DOHH2 (cell line): ENCODE measurements around the gene PRADC1.

Experiments used
- H3F3A ChIP-seq: fragments of 200-600 bp; sonication (generic), shearing (Covaris generic); 2 replicates; pipeline ENCODE4 v1.6.0; 2016; ENCODE audit warnings: antibody characterized with exemption, mild to moderate bottlenecking; ENCODE audit not compliant: control insufficient read depth, insufficient read depth
- H3K27ac ChIP-seq: fragments of 200-600 bp; sonication (generic); 2 replicates; pipeline ENCODE4 v1.5.1; 2014; ENCODE audit warnings: low read depth, mild to moderate bottlenecking, low read length, moderate library complexity
- H3K27me3 ChIP-seq: fragments of 200-600 bp; sonication (generic); 2 replicates; pipeline ENCODE4 v1.6.1; 2014; ENCODE audit warnings: mild to moderate bottlenecking, low read length, mixed read lengths; ENCODE audit not compliant: control insufficient read depth
- H3K36me3 ChIP-seq: fragments of 200-600 bp; sonication (generic); 2 replicates; pipeline ENCODE4 v1.6.1; 2014; ENCODE audit warnings: mild to moderate bottlenecking, low read length, moderate library complexity, mixed read lengths; ENCODE audit not compliant: control insufficient read depth
- H3K4me1 ChIP-seq: fragments of 200-600 bp; sonication (generic); 2 replicates; pipeline ENCODE4 v1.6.1; 2014; ENCODE audit warnings: mild to moderate bottlenecking, low read length, mixed read lengths; ENCODE audit not compliant: control insufficient read depth
- H3K4me2 ChIP-seq: fragments of 200-600 bp; sonication (generic); 2 replicates; pipeline ENCODE4 v1.6.0; 2014; ENCODE audit warnings: mild to moderate bottlenecking, low read length, moderate library complexity
- H3K4me3 ChIP-seq: fragments of 200-600 bp; sonication (generic); 2 replicates; pipeline ENCODE4 v1.5.1; 2014; ENCODE audit warnings: mild to moderate bottlenecking, low read length, mixed read lengths
- H3K79me2 ChIP-seq: fragments of 200-600 bp; sonication (generic); 2 replicates; pipeline ENCODE4 v1.6.1; 2014; ENCODE audit warnings: mild to moderate bottlenecking, low read length, mixed read lengths; ENCODE audit not compliant: control insufficient read depth
- H3K9me2 ChIP-seq: fragments of 200-600 bp; sonication (generic); replicated peaks from 2 replicates; pipeline ENCODE4 v1.6.1; 2014; ENCODE audit warnings: mild to moderate bottlenecking, low read length, mixed read lengths; ENCODE audit not compliant: control insufficient read depth
- H3K9me3 ChIP-seq: fragments of 200-600 bp; sonication (generic); 2 replicates; pipeline ENCODE4 v1.6.1; 2014; ENCODE audit warnings: antibody characterized with exemption, low read length, mixed read lengths; ENCODE audit not compliant: control insufficient read depth, insufficient read depth
- H4K20me1 ChIP-seq: fragments of 200-600 bp; sonication (generic); 2 replicates; pipeline ENCODE4 v1.6.0; 2014; ENCODE audit warnings: low read depth, mild to moderate bottlenecking, antibody characterized with exemption, low read length, moderate library complexity; ENCODE audit not compliant: control insufficient read depth, insufficient read depth
- CTCF ChIP-seq: fragments of 200-600 bp; sonication (generic); IDR thresholded peaks from one replicate; pipeline ENCODE4 v1.5.1; 2014; ENCODE audit warnings: antibody characterized with exemption, mild to moderate bottlenecking, low read depth, low read length; ENCODE audit not compliant: poor library complexity, severe bottlenecking
- EZH2phosphoT487 ChIP-seq: fragments of 200-600 bp; sonication (generic); IDR thresholded peaks from 2 replicates; pipeline ENCODE4 v1.6.1; 2017; ENCODE audit warnings: borderline replicate concordance, mild to moderate bottlenecking, antibody characterized with exemption, low read length, moderate library complexity, mixed read lengths

PRADC1 gene

DNA sequence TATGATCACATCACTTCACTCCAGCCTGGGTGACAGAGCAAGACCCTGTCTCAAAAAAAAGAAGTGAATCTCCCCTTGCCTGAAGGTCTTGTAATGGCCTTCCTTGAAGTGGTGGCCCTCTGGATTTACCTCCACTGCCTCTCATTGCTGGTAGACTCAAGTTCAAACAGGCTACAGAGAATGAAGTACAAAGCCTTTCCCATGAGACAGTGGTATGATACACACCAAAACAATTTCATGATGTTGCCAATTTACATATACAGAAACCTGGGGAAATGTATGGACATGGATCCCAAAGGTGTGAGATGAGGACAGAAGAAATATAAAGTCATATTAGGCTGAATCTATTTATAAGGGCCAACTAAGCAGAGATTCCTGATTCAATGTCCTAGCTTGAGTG lies 35.5 kb downstream of the PRADC1 start:
- TF ChIP-seq CTCF (no peak), EZH2phosphoT487 (no peak)
- H3K4me1 ChIP-seq, result no peaks in the 10 kb centered on the region
- no peak overlapping the region for H3K27ac ChIP-seq
- H3K27me3 ChIP-seq, result peaks cover 15% of the 10 kb centered on the region
- H3K4me3 ChIP-seq, result no peak overlapping the region
- no peaks in the 10 kb centered on the region for H3K36me3 ChIP-seq
- H4K20me1 ChIP-seq, result no peaks in the 10 kb centered on the region
- no peak overlapping the region for H3K4me2 ChIP-seq
- H3F3A ChIP-seq, result no peaks in the 10 kb centered on the region
- H3K9me2 ChIP-seq, result no peaks in the 10 kb centered on the region
- H3K9me3 ChIP-seq, result no peaks in the 10 kb centered on the region
- no peaks in the 10 kb centered on the region for H3K79me2 ChIP-seq

GRCh38 chr2:73187549-73187948 lies 45.5 kb downstream of the PRADC1 start:
- peaks cover 5% of the 10 kb centered on the region; the same call in 1 of the 2 replicates for H3K27me3 ChIP-seq

DNA sequence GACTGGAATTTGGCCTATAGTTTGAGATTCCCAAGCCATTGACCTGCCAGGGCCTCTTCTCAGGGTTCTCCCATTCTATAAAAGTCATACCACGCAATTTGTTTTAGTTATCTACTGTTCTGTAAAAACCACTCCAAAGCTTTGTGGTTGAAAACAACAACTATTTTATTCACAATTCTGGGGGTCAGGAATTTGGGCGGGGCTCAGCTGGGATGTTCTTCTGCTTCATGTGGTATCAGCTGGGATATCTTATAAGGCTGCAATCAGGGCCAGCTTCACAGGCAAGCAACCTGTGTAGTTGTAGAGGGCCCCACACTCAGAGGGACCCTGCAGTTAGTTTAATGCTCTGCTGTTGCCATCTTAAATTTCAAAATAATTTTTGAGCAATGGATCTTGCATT lies 47.1 kb downstream of the PRADC1 start:
- no peak overlapping the region for H3K4me3 ChIP-seq
- H3K9me3 ChIP-seq, result no peaks in the 10 kb centered on the region
- no peaks in the 10 kb centered on the region for H4K20me1 ChIP-seq
- H3K27ac ChIP-seq, result no peak overlapping the region
- no peaks in the 10 kb centered on the region for H3K9me2 ChIP-seq
- no peaks in the 10 kb centered on the region for H3K79me2 ChIP-seq
- no peaks in the 10 kb centered on the region for H3F3A ChIP-seq
- H3K36me3 ChIP-seq, result no peaks in the 10 kb centered on the region
- H3K27me3 ChIP-seq, result peaks cover 5% of the 10 kb centered on the region; the same call in 1 of the 2 replicates
- peaks cover 3% of the 10 kb centered on the region; the same call in 1 of the 2 replicates for H3K4me1 ChIP-seq
- TF ChIP-seq CTCF (no peak), EZH2phosphoT487 (no peak)
- no peak overlapping the region for H3K4me2 ChIP-seq

More at GRCh38 chr2:73187549-73187948, 45.5 kb downstream of the PRADC1 start:
- Histone ChIP-seq H4K20me1 (no peaks in the 10 kb centered on the region), H3K4me3 (no peak overlapping the region), H3K4me2 (no peak overlapping the region), H3F3A (no peaks in the 10 kb centered on the region), H3K9me3 (no peaks in the 10 kb centered on the region), H3K79me2 (no peaks in the 10 kb centered on the region), H3K9me2 (no peaks in the 10 kb centered on the region), H3K27ac (no peak overlapping the region), H3K36me3 (no peaks in the 10 kb centered on the region), H3K4me1 (peaks cover 3% of the 10 kb centered on the region; the same call in 1 of the 2 replicates)
- TF ChIP-seq EZH2phosphoT487, result no peak
- TF ChIP-seq CTCF, result no peak
